Endodermal cell (in vitro differentiated cells): ENCODE results near the gene KCNN3. TPM values are rescaled to one million over a fixed set of nuclear protein-coding genes. Genes with fewer than 3 reads are reported as not detected.

Experiments
- DNase-seq: peaks from one replicate; pipeline ENCODE4 v3.0.0-alpha.2; 2017
- H3K27ac ChIP-seq: 2 replicates; pipeline ENCODE4 v1.5.1; 2013; ENCODE audit warnings: mild to moderate bottlenecking, low read depth, low read length, moderate library complexity
- H3K27me3 ChIP-seq: 2 replicates; pipeline ENCODE4 v1.6.1; 2013; ENCODE audit warnings: mild to moderate bottlenecking, low read length, moderate library complexity; ENCODE audit not compliant: insufficient read depth, control insufficient read depth, poor library complexity, severe bottlenecking
- H3K36me3 ChIP-seq: 2 replicates; pipeline ENCODE4 v1.7.0; 2013; ENCODE audit warnings: mild to moderate bottlenecking, low read length, moderate library complexity; ENCODE audit not compliant: control insufficient read depth, insufficient read depth
- H3K4me1 ChIP-seq: one replicate; pipeline ENCODE4 v1.7.0; 2013; ENCODE audit warnings: low read length; ENCODE audit not compliant: control insufficient read depth, insufficient read depth
- H3K4me3 ChIP-seq: 2 replicates; pipeline ENCODE4 v1.5.1; 2013; ENCODE audit warnings: mild to moderate bottlenecking, low read length, moderate library complexity
- H3K9ac ChIP-seq: 2 replicates; pipeline ENCODE4 v1.6.1; 2013; ENCODE audit warnings: mild to moderate bottlenecking, low read length, moderate library complexity; ENCODE audit not compliant: poor library complexity, severe bottlenecking; ENCODE audit errors: extremely low read depth
- H3K9me3 ChIP-seq: 2 replicates; pipeline ENCODE4 v1.6.1; 2013; ENCODE audit warnings: mild to moderate bottlenecking, low read length, moderate library complexity; ENCODE audit not compliant: control insufficient read depth
- H3K27ac Mint-ChIP-seq: 2 replicates; pipeline ENCODE4 v1.8.0; 2020; ENCODE audit warnings: mixed read lengths
- H3K27me3 Mint-ChIP-seq: 2 replicates; pipeline ENCODE4 v1.8.0; 2021; ENCODE audit warnings: mild to moderate bottlenecking, mixed read lengths; ENCODE audit not compliant: insufficient read depth
- H3K36me3 Mint-ChIP-seq: 2 replicates; pipeline ENCODE4 v1.8.0; 2020; ENCODE audit warnings: low read depth, mixed read lengths
- H3K4me1 Mint-ChIP-seq: 2 replicates; pipeline ENCODE4 v1.8.0; 2020; ENCODE audit warnings: mixed read lengths
- H3K4me3 Mint-ChIP-seq: 2 replicates; pipeline ENCODE4 v1.8.0; 2020; ENCODE audit warnings: mild to moderate bottlenecking, moderate library complexity, mixed read lengths
- H3K9me3 Mint-ChIP-seq: 2 replicates; pipeline ENCODE4 v1.8.0; 2020; ENCODE audit warnings: mild to moderate bottlenecking, mixed read lengths
- CTCF ChIP-seq: fragments of 200-600 bp; sonication (generic); conservative IDR thresholded peaks from 2 replicates; pipeline ENCODE4 v1.5.0; 2021; ENCODE audit warnings: antibody characterized with exemption, mild to moderate bottlenecking
- WGBS, 2 experiments: methylation state at CpG; one replicate each; pipeline versions ENCODE4 v1.1.5 to v1.1.7; 2013; ENCODE audit warnings: missing lambda C conversion rate in 2 of 2, mixed read lengths in 1 of 2; ENCODE audit not compliant: insufficient coverage in 1 of 2, insufficient read length in 1 of 2; 5-methylcytosine and 5-hydroxymethylcytosine counted together
- total RNA-seq, 2 donors: library from RNA; stranded (reverse); fragmentation: NEBNext Ultra II Directional in 1 of 2; extraction: Animal tissue kit (Norgen Biotek cat#: 25700) in 1 of 2; gene quantifications; 2 replicates in 1 of 2; 3 replicates in 1 of 2; pipeline ENCODE4 v1.2.1, GENCODE V29; 2021

Gene KCNN3
- total RNA-seq, 2 donors from 2014 or later, result 0.57 to 0.75 TPM

- Mint-ChIP-seq H3K4me1 (no peaks in the 10 kb centered on the region), H3K36me3 (no peaks in the 10 kb centered on the region), H3K4me3 (no peak overlapping the region), H3K27ac (no peak overlapping the region), H3K27me3 (no peaks in the 10 kb centered on the region), H3K9me3 (no peaks in the 10 kb centered on the region)
- H3K36me3 ChIP-seq, result no peaks in the 10 kb centered on the region
- WGBS, 2 experiments, result 90 to 92% methylated on average over 3 to 4 of the region's 6 CpGs
- H3K4me3 ChIP-seq, result no peak overlapping the region
- DNase-seq, result no peak
- TF ChIP-seq CTCF, result no peak
- H3K27ac ChIP-seq, result no peak overlapping the region
- no peaks in the 10 kb centered on the region for H3K9me3 ChIP-seq
- no peak overlapping the region for H3K9ac ChIP-seq
- no peaks in the 10 kb centered on the region for H3K27me3 ChIP-seq
- no peaks in the 10 kb centered on the region for H3K4me1 ChIP-seq
These were observed 29.0 kb upstream of the KCNN3 start for GRCh38 chr1:154899041-154899440.

- Mint-ChIP-seq H3K27ac (no peak overlapping the region), H3K27me3 (no peaks in the 10 kb centered on the region), H3K4me1 (no peaks in the 10 kb centered on the region), H3K4me3 (no peak overlapping the region), H3K36me3 (no peaks in the 10 kb centered on the region), H3K9me3 (peaks cover 3% of the 10 kb centered on the region)
- no peaks in the 10 kb centered on the region for H3K4me1 ChIP-seq
- peak overlapping the region; percentile 53 for H3K27ac ChIP-seq
- TF ChIP-seq CTCF, result no peak
- WGBS, 2 experiments, result 87 to 92% methylated on average over 5 to 10 of the region's 10 CpGs
- no peaks in the 10 kb centered on the region for H3K27me3 ChIP-seq
- H3K36me3 ChIP-seq, result no peaks in the 10 kb centered on the region
- H3K4me3 ChIP-seq, result no peak overlapping the region
- H3K9me3 ChIP-seq, result no peaks in the 10 kb centered on the region
- no peak overlapping the region for H3K9ac ChIP-seq
- DNase-seq, result peak; percentile 30
These were observed 26.7 kb upstream of the KCNN3 start for GRCh38 chr1:154896771-154897286.

- Histone ChIP-seq H3K9me3 (no peaks in the 10 kb centered on the region), H3K4me1 (no peaks in the 10 kb centered on the region), H3K36me3 (no peaks in the 10 kb centered on the region), H3K4me3 (no peak overlapping the region), H3K9ac (no peak overlapping the region), H3K27ac (no peak overlapping the region), H3K27me3 (no peaks in the 10 kb centered on the region)
- H3K27me3 Mint-ChIP-seq, result no peaks in the 10 kb centered on the region
- DNase-seq, result peak; percentile 33
- peaks cover 3% of the 10 kb centered on the region for H3K9me3 Mint-ChIP-seq
- H3K4me3 Mint-ChIP-seq, result no peak overlapping the region
- 80 to 91% methylated on average over 5 to 7 of the region's 7 CpGs for WGBS, 2 experiments
- no peak overlapping the region for H3K27ac Mint-ChIP-seq
- H3K4me1 Mint-ChIP-seq, result no peaks in the 10 kb centered on the region
- no peaks in the 10 kb centered on the region for H3K36me3 Mint-ChIP-seq
- TF ChIP-seq CTCF, result no peak
These were observed 25.7 kb upstream of the KCNN3 start for GRCh38 chr1:154895798-154896197.
